HPDE6-E6E7 (cell line): Measurements from ENCODE around the gene PSMD6.

ENCODE experiments used
- DNase-seq: peaks from one replicate; pipeline ENCODE4 v3.0.0; 2011; ENCODE audit warnings: missing footprints; ENCODE audit errors: extremely low spot score

The PSMD6 gene

GRCh38 chr3:64046592-64046991, 23.3 kb upstream of the PSMD6 start:
- DNase-seq = no peak

GRCh38 chr3:64042952-64043351, 19.7 kb upstream of the PSMD6 start:
- DNase-seq = no peak

GRCh38 chr3:64039981-64040733, 16.9 kb upstream of the PSMD6 start:
- DNase-seq = no peak

GRCh38 chr3:64039332-64039731, 16.0 kb upstream of the PSMD6 start:
- DNase-seq = no peak

GRCh38 chr3:64038253-64038767, 15.0 kb upstream of the PSMD6 start:
- no peak for DNase-seq

- no peak for DNase-seq
Measured at GRCh38 chr3:64037084-64037483, 13.8 kb upstream of the PSMD6 start.

GRCh38 chr3:64033069-64033468, 9.8 kb upstream of the PSMD6 start:
- no peak for DNase-seq

GRCh38 chr3:64031540-64032508, 8.5 kb upstream of the PSMD6 start:
- no peak for DNase-seq

- DNase-seq = peak; percentile 22
Measured at GRCh38 chr3:64030741-64031140, 7.4 kb upstream of the PSMD6 start.

GRCh38 chr3:64029287-64029686, 6.0 kb upstream of the PSMD6 start:
- DNase-seq = no peak

GRCh38 chr3:64028754-64029153, 5.5 kb upstream of the PSMD6 start:
- DNase-seq = no peak

- no peak for DNase-seq
Measured at GRCh38 chr3:64027658-64028057, 4.4 kb upstream of the PSMD6 start.

- DNase-seq = no peak
Measured at GRCh38 chr3:64026346-64026745, 3.1 kb upstream of the PSMD6 start.

GRCh38 chr3:64023861-64024223, 548 bp upstream of the PSMD6 start:
- no peak for DNase-seq

- no peak for DNase-seq
Measured at GRCh38 chr3:64022451-64023186, 675 bp downstream of the PSMD6 start.

GRCh38 chr3:64021922-64022321, 1.4 kb downstream of the PSMD6 start:
- DNase-seq = no peak

GRCh38 chr3:64019879-64020278, 3.4 kb downstream of the PSMD6 start:
- no peak for DNase-seq

GRCh38 chr3:64019271-64019670, 4.0 kb downstream of the PSMD6 start:
- no peak for DNase-seq

- no peak for DNase-seq
Measured at GRCh38 chr3:64016941-64017620, 6.2 kb downstream of the PSMD6 start.

GRCh38 chr3:64011685-64012084, 11.6 kb downstream of the PSMD6 start:
- peak; percentile 3 for DNase-seq

GRCh38 chr3:64010199-64010598, 13.1 kb downstream of the PSMD6 start:
- DNase-seq = no peak
